Activated CD8-positive, alpha-beta T cell treated with anti-CD3 and anti-CD28 coated beads for 36 hours (primary cell): ENCODE results near the gene FAM168A. TPM values are rescaled to one million over a fixed set of nuclear protein-coding genes. Genes with fewer than 3 reads are reported as not detected.

Source experiments
- ATAC-seq: fragments of 200-7000 bp; cut with Tn5 transposase; one replicate; pipeline ENCODE4 v1.10.0; 2021; ENCODE audit warnings: mild to moderate bottlenecking, moderate library complexity
- CTCF ChIA-PET: fragments of 350-600 bp; sonication (Branson Sonifier 250); formaldehyde crosslinking; loops from one replicate; lab custom pipeline; 2021; ENCODE audit warnings: antibody characterized with exemption; lab: Charles Lee
- POLR2A ChIA-PET: fragments of 350-600 bp; sonication (Branson Sonifier 250); formaldehyde crosslinking; loops from one replicate; lab custom pipeline; 2021; ENCODE audit warnings: antibody characterized with exemption; lab: Charles Lee
- DNase-seq: peaks from one replicate; pipeline ENCODE4 v3.0.0-alpha.2; 2020
- H3K27ac Mint-ChIP-seq: one replicate; pipeline ENCODE4 v1.8.0; 2021; ENCODE audit warnings: mild to moderate bottlenecking, mixed read lengths
- H3K27me3 Mint-ChIP-seq: one replicate; pipeline ENCODE4 v1.8.0; 2021; ENCODE audit warnings: mixed read lengths
- H3K36me3 Mint-ChIP-seq: one replicate; pipeline ENCODE4 v1.8.0; 2021; ENCODE audit warnings: low read depth, mixed read lengths
- H3K4me1 Mint-ChIP-seq: one replicate; pipeline ENCODE4 v1.8.0; 2021; ENCODE audit warnings: low read depth, mixed read lengths
- H3K4me3 Mint-ChIP-seq: one replicate; pipeline ENCODE4 v1.8.0; 2021; ENCODE audit warnings: mild to moderate bottlenecking, moderate library complexity, mixed read lengths
- H3K9me3 Mint-ChIP-seq: one replicate; pipeline ENCODE4 v1.8.0; 2021; ENCODE audit warnings: mixed read lengths
- CTCF ChIP-seq: fragments of 200-600 bp; IDR thresholded peaks from one replicate; pipeline ENCODE4 v1.8.0; 2022; ENCODE audit warnings: antibody characterized with exemption, mild to moderate bottlenecking
- intact Hi-C: fragments of 100-400 bp; cut with micrococcal nuclease; formaldehyde crosslinking; loops from one replicate; pipeline ENCODE4 v1.10.0; 2022
- total RNA-seq, 2 experiments: library from RNA; stranded (reverse); gene quantifications; one replicate each; pipeline ENCODE4 v1.2.3, GENCODE V29; 2021

The FAM168A gene
- total RNA-seq, 2 experiments from 2014 or later: 13.0 to 14.2 TPM

DNA sequence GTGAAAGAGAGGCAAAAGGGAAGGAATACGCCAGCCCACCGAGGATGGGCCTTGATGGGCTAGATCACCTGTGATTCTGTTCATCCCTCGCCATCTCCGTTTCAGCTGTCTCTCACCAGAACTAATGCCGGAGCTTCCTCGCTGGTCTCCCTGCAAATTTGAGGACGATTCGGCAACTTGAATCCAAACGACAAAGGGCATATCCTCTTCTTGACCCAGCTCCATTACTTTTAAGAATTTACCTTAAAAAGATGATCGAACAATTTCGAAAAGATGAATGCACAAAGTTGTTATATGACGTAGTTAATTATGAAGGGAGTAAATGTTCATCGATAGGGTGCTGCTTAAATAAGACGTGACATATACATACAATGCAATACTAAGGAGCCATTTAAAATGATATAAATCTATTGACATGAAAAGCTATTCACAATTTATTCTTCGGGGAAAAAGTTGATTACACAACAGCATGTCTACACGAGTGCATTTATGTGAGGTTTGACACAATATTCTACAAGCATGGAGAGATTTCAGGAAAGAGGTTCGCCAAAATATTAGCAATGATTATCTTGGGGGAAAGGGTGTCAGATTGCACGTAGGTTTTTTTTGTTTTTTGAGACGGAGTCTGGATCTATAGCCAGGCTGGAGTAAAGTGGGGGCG is 937 bp upstream of the FAM168A start:
- TF ChIP-seq CTCF: no peak
- DNase-seq: no peak
- Mint-ChIP-seq H3K9me3 (no peaks in the 10 kb centered on the region), H3K4me1 (peaks cover 37% of the 10 kb centered on the region), H3K27ac (peak overlapping the region; percentile 93), H3K36me3 (no peaks in the 10 kb centered on the region), H3K4me3 (peak overlapping the region; percentile 97), H3K27me3 (no peaks in the 10 kb centered on the region)
- intact Hi-C loops: no loop called here
- POLR2A ChIA-PET: interaction anchor here (0.6 to 1.3 kb wide), 6 partner anchors 10 to 377 kb away, joined by 3 to 4 read pairs (median 3); no protein-coding TSS in a partner anchor
- ATAC-seq: no peak
- CTCF ChIA-PET: interaction anchor here (0.7 to 3.0 kb wide), 8 partner anchors 27 to 292 kb away, joined by 3 to 12 read pairs (median 4); partner anchors contain the start of gene RELT

- intact Hi-C loops: no loop called here
- no peaks in the 10 kb centered on the region for H3K36me3 Mint-ChIP-seq
- TF ChIP-seq CTCF: no peak
- CTCF ChIA-PET: interaction anchor here (1.8 to 3.0 kb wide), 2 partner anchors 28 to 246 kb away, joined by 7 to 12 read pairs; no protein-coding TSS in a partner anchor
- DNase-seq: no peak
- POLR2A ChIA-PET: interaction anchor here (0.7 kb wide), 1 partner anchor 107 kb away, joined by 3 read pairs; no protein-coding TSS in a partner anchor
- H3K4me1 Mint-ChIP-seq: peaks cover 39% of the 10 kb centered on the region
- no peaks in the 10 kb centered on the region for H3K9me3 Mint-ChIP-seq
- peak overlapping the region; percentile 97 for H3K4me3 Mint-ChIP-seq
- peak overlapping the region; percentile 93 for H3K27ac Mint-ChIP-seq
- no peak for ATAC-seq
- H3K27me3 Mint-ChIP-seq: no peaks in the 10 kb centered on the region
These were observed 466 bp downstream of the FAM168A start for GRCh38 chr11:73597336-73597955.

- DNase-seq (no peak), ATAC-seq (no peak)
- no peak for TF ChIP-seq CTCF
- H3K4me3 Mint-ChIP-seq: peak overlapping the region; percentile 97
- H3K27me3 Mint-ChIP-seq: no peaks in the 10 kb centered on the region
- H3K9me3 Mint-ChIP-seq: no peaks in the 10 kb centered on the region
- no peaks in the 10 kb centered on the region for H3K36me3 Mint-ChIP-seq
- H3K27ac Mint-ChIP-seq: peak overlapping the region; percentile 57
- CTCF ChIA-PET: no interaction called here
- POLR2A ChIA-PET: interaction anchor here (0.7 kb wide), 1 partner anchor 106 kb away, joined by 3 read pairs; no protein-coding TSS in a partner anchor
- intact Hi-C loops: no loop called here
- H3K4me1 Mint-ChIP-seq: peaks cover 41% of the 10 kb centered on the region
These were observed 1.4 kb downstream of the FAM168A start for GRCh38 chr11:73596547-73596946.

- ChIA-PET CTCF (interaction anchor here (1.5 to 1.7 kb wide), 2 partner anchors 12 to 33 kb away, joined by 3 to 4 read pairs; no protein-coding TSS in a partner anchor), POLR2A (interaction anchor here (0.7 kb wide), 1 partner anchor 54 kb away, joined by 3 read pairs; no protein-coding TSS in a partner anchor)
- no peaks in the 10 kb centered on the region for H3K36me3 Mint-ChIP-seq
- ATAC-seq: no peak
- no peak overlapping the region for H3K27ac Mint-ChIP-seq
- peaks cover 37% of the 10 kb centered on the region for H3K4me1 Mint-ChIP-seq
- H3K27me3 Mint-ChIP-seq: no peaks in the 10 kb centered on the region
- no peak for TF ChIP-seq CTCF
- no peak overlapping the region for H3K4me3 Mint-ChIP-seq
- intact Hi-C loops: no loop called here
- no peaks in the 10 kb centered on the region for H3K9me3 Mint-ChIP-seq
- DNase-seq: no peak
These were observed 5.3 kb downstream of the FAM168A start for GRCh38 chr11:73592640-73593039.
